ENCODE measurements around the gene CDC42SE1.
A peak's percentile ranks its signal among the peaks of the same experiment; 100 is the strongest.

CDC42SE1 gene

GRCh38 chr1:151051356-151052009, 7.9 kb downstream of the CDC42SE1 start:
- Histone ChIP-seq H3K27me3 (ENCODE audit: control insufficient read depth in 1 of 2, insufficient read depth in 2 of 2, low read length in 2 of 2) (no peaks in the 10 kb centered on the region), H3K9me3 (ENCODE audit: control insufficient read depth in 2 of 2, low read length in 2 of 2) (no peaks in the 10 kb centered on the region), H3K4me3 (ENCODE audit: low read length in 2 of 2) (no peak overlapping the region), H3K4me1 (ENCODE audit: control insufficient read depth, insufficient read depth, low read length) (peaks cover 29% of the 10 kb centered on the region), H3K9ac (ENCODE audit: low read length in 2 of 2) (no peak overlapping the region), H3K27ac (ENCODE audit: low read length) (no peak overlapping the region), H3K36me3 (ENCODE audit: control insufficient read depth in 2 of 2, insufficient read depth in 2 of 2, low read length in 2 of 2) (peaks cover 38 to 39% of the 10 kb centered on the region in 2 donors)

- H3K36me3 ChIP-seq (ENCODE audit: control insufficient read depth in 2 of 2, insufficient read depth in 2 of 2, low read length in 2 of 2) = peaks cover 26 to 28% of the 10 kb centered on the region in 2 donors
- peaks cover 16% of the 10 kb centered on the region for H3K4me1 ChIP-seq (ENCODE audit: control insufficient read depth, insufficient read depth, low read length)
- no peak overlapping the region for H3K27ac ChIP-seq (ENCODE audit: low read length)
- no peak overlapping the region for H3K9ac ChIP-seq (ENCODE audit: low read length in 2 of 2)
- no peak overlapping the region for H3K4me3 ChIP-seq (ENCODE audit: low read length in 2 of 2)
- no peaks in the 10 kb centered on the region for H3K9me3 ChIP-seq (ENCODE audit: control insufficient read depth in 2 of 2, low read length in 2 of 2)
- no peaks in the 10 kb centered on the region for H3K27me3 ChIP-seq (ENCODE audit: control insufficient read depth in 1 of 2, insufficient read depth in 2 of 2, low read length in 2 of 2)
These were observed 9.3 kb downstream of the CDC42SE1 start for GRCh38 chr1:151050051-151050688.

- Histone ChIP-seq H3K36me3 (ENCODE audit: control insufficient read depth in 2 of 2, insufficient read depth in 2 of 2, low read length in 2 of 2) (peaks cover 21 to 22% of the 10 kb centered on the region in 2 donors), H3K4me1 (ENCODE audit: control insufficient read depth, insufficient read depth, low read length) (peaks cover 16% of the 10 kb centered on the region), H3K27me3 (ENCODE audit: control insufficient read depth in 1 of 2, insufficient read depth in 2 of 2, low read length in 2 of 2) (no peaks in the 10 kb centered on the region), H3K4me3 (ENCODE audit: low read length in 2 of 2) (no peak overlapping the region), H3K27ac (ENCODE audit: low read length) (peak overlapping the region; percentile 31), H3K9ac (ENCODE audit: low read length in 2 of 2) (no peak overlapping the region), H3K9me3 (ENCODE audit: control insufficient read depth in 2 of 2, low read length in 2 of 2) (no peaks in the 10 kb centered on the region)
These were observed 10.0 kb downstream of the CDC42SE1 start for GRCh38 chr1:151049458-151049857.

- Histone ChIP-seq H3K4me1 (ENCODE audit: control insufficient read depth, insufficient read depth, low read length) (peaks cover 16% of the 10 kb centered on the region), H3K9ac (ENCODE audit: low read length in 2 of 2) (peak overlapping the region; percentile 76 to 88), H3K9me3 (ENCODE audit: control insufficient read depth in 2 of 2, low read length in 2 of 2) (no peaks in the 10 kb centered on the region), H3K36me3 (ENCODE audit: control insufficient read depth in 2 of 2, insufficient read depth in 2 of 2, low read length in 2 of 2) (peaks cover 16% of the 10 kb centered on the region in 2 donors), H3K27me3 (ENCODE audit: control insufficient read depth in 1 of 2, insufficient read depth in 2 of 2, low read length in 2 of 2) (no peaks in the 10 kb centered on the region), H3K4me3 (ENCODE audit: low read length in 2 of 2) (peak overlapping the region; percentile 86 to 91), H3K27ac (ENCODE audit: low read length) (peak overlapping the region; percentile 88)
These were observed 10.8 kb downstream of the CDC42SE1 start for GRCh38 chr1:151048645-151049032.

GRCh38 chr1:151047925-151048644, 11.3 kb downstream of the CDC42SE1 start:
- peaks cover 14 to 16% of the 10 kb centered on the region in 2 donors for H3K36me3 ChIP-seq (ENCODE audit: control insufficient read depth in 2 of 2, insufficient read depth in 2 of 2, low read length in 2 of 2)
- no peaks in the 10 kb centered on the region for H3K9me3 ChIP-seq (ENCODE audit: control insufficient read depth in 2 of 2, low read length in 2 of 2)
- H3K4me3 ChIP-seq (ENCODE audit: low read length in 2 of 2) = peak overlapping the region; percentile 86 to 91
- peak overlapping the region; percentile 88 for H3K27ac ChIP-seq (ENCODE audit: low read length)
- peaks cover 16% of the 10 kb centered on the region for H3K4me1 ChIP-seq (ENCODE audit: control insufficient read depth, insufficient read depth, low read length)
- peak overlapping the region; percentile 76 to 88 for H3K9ac ChIP-seq (ENCODE audit: low read length in 2 of 2)
- H3K27me3 ChIP-seq (ENCODE audit: control insufficient read depth in 1 of 2, insufficient read depth in 2 of 2, low read length in 2 of 2) = no peaks in the 10 kb centered on the region

GRCh38 chr1:151047591-151047924, 11.9 kb downstream of the CDC42SE1 start, which contains the start of gene C1orf56:
Gene C1orf56 (plus strand): TSS chr1:151047751. CDS start chr1:151047848, 97 bp downstream.
- no peaks in the 10 kb centered on the region for H3K27me3 ChIP-seq (ENCODE audit: control insufficient read depth in 1 of 2, insufficient read depth in 2 of 2, low read length in 2 of 2)
- peak within 1 kb of the TSS; percentile 88 for H3K27ac ChIP-seq (ENCODE audit: low read length)
- H3K4me1 ChIP-seq (ENCODE audit: control insufficient read depth, insufficient read depth, low read length) = peaks cover 16% of the 10 kb centered on the region
- H3K36me3 ChIP-seq (ENCODE audit: control insufficient read depth in 2 of 2, insufficient read depth in 2 of 2, low read length in 2 of 2) = peaks cover 9 to 10% of the 10 kb centered on the region in 2 donors
- H3K9ac ChIP-seq (ENCODE audit: low read length in 2 of 2) = peak within 1 kb of the TSS; percentile 76 to 88
- H3K9me3 ChIP-seq (ENCODE audit: control insufficient read depth in 2 of 2, low read length in 2 of 2) = no peaks in the 10 kb centered on the region
- H3K4me3 ChIP-seq (ENCODE audit: low read length in 2 of 2) = peak within 1 kb of the TSS; percentile 86 to 91

GRCh38 chr1:151043163-151043562, 16.3 kb downstream of the CDC42SE1 start:
- Histone ChIP-seq H3K9ac (ENCODE audit: low read length in 2 of 2) (no peak overlapping the region), H3K36me3 (ENCODE audit: control insufficient read depth in 2 of 2, insufficient read depth in 2 of 2, low read length in 2 of 2) (no peaks in the 10 kb centered on the region), H3K9me3 (ENCODE audit: control insufficient read depth in 2 of 2, low read length in 2 of 2) (no peaks in the 10 kb centered on the region), H3K4me3 (ENCODE audit: low read length in 2 of 2) (no peak overlapping the region), H3K27me3 (ENCODE audit: control insufficient read depth in 1 of 2, insufficient read depth in 2 of 2, low read length in 2 of 2) (no peaks in the 10 kb centered on the region), H3K27ac (ENCODE audit: low read length) (no peak overlapping the region), H3K4me1 (ENCODE audit: control insufficient read depth, insufficient read depth, low read length) (peaks cover 6% of the 10 kb centered on the region)

GRCh38 chr1:151039521-151039920, 19.9 kb downstream of the CDC42SE1 start:
- Histone ChIP-seq H3K27me3 (ENCODE audit: control insufficient read depth in 1 of 2, insufficient read depth in 2 of 2, low read length in 2 of 2) (no peaks in the 10 kb centered on the region), H3K36me3 (ENCODE audit: control insufficient read depth in 2 of 2, insufficient read depth in 2 of 2, low read length in 2 of 2) (peaks cover 8% of the 10 kb centered on the region in 2 donors), H3K9ac (ENCODE audit: low read length in 2 of 2) (no peak overlapping the region), H3K4me3 (ENCODE audit: low read length in 2 of 2) (no peak overlapping the region), H3K9me3 (ENCODE audit: control insufficient read depth in 2 of 2, low read length in 2 of 2) (no peaks in the 10 kb centered on the region), H3K4me1 (ENCODE audit: control insufficient read depth, insufficient read depth, low read length) (no peaks in the 10 kb centered on the region), H3K27ac (ENCODE audit: low read length) (no peak overlapping the region)

GRCh38 chr1:151037032-151037431, 22.4 kb downstream of the CDC42SE1 start:
- Histone ChIP-seq H3K9ac (ENCODE audit: low read length in 2 of 2) (no peak overlapping the region), H3K27ac (ENCODE audit: low read length) (no peak overlapping the region), H3K4me3 (ENCODE audit: low read length in 2 of 2) (no peak overlapping the region), H3K4me1 (ENCODE audit: control insufficient read depth, insufficient read depth, low read length) (no peaks in the 10 kb centered on the region), H3K9me3 (ENCODE audit: control insufficient read depth in 2 of 2, low read length in 2 of 2) (no peaks in the 10 kb centered on the region), H3K27me3 (ENCODE audit: control insufficient read depth in 1 of 2, insufficient read depth in 2 of 2, low read length in 2 of 2) (no peaks in the 10 kb centered on the region), H3K36me3 (ENCODE audit: control insufficient read depth in 2 of 2, insufficient read depth in 2 of 2, low read length in 2 of 2) (peaks cover 14 to 16% of the 10 kb centered on the region in 2 donors)

- Histone ChIP-seq H3K4me3 (ENCODE audit: low read length in 2 of 2) (no peak within 1 kb of the TSS), H3K9ac (ENCODE audit: low read length in 2 of 2) (no peak within 1 kb of the TSS), H3K27me3 (ENCODE audit: control insufficient read depth in 1 of 2, insufficient read depth in 2 of 2, low read length in 2 of 2) (no peaks in the 10 kb centered on the region), H3K27ac (ENCODE audit: low read length) (no peak within 1 kb of the TSS), H3K4me1 (ENCODE audit: control insufficient read depth, insufficient read depth, low read length) (no peaks in the 10 kb centered on the region), H3K9me3 (ENCODE audit: control insufficient read depth in 2 of 2, low read length in 2 of 2) (no peaks in the 10 kb centered on the region), H3K36me3 (ENCODE audit: control insufficient read depth in 2 of 2, insufficient read depth in 2 of 2, low read length in 2 of 2) (peaks cover 17 to 19% of the 10 kb centered on the region in 2 donors)
These were observed 23.1 kb downstream of the CDC42SE1 start, which contains the start of gene BNIPL for GRCh38 chr1:151036356-151036755. Gene BNIPL (plus strand): TSS chr1:151036586. CDS start chr1:151036726, 140 bp downstream.
